Esophagus (tissue), 2 donors: ENCODE measurements around the gene PSMB9. TPM values are rescaled to one million over a fixed set of nuclear protein-coding genes. Genes with fewer than 3 reads are reported as not detected.

Source experiments
- polyA plus RNA-seq, 2 donors: library from polyadenylated mRNA; stranded (reverse); fragments of 200-250 nt; gene quantifications; one replicate each; pipeline ENCODE4 v1.2.3, GENCODE V29; 2013
- donor health status: healthy with polysubstance abuse.
- donor health status: Bipolar disorder and iron deficiency.

PSMB9 gene
- polyA plus RNA-seq, 2 donors, result 14.5 to 25.5 TPM

Other genes starting within 250 kb of the PSMB9 start
- gene HLA-DQA1, start 216.8 kb upstream of the PSMB9 start, polyA plus RNA-seq, result 10 to 100 TPM in 1 of 2 donors, 1 to 10 TPM in 1; 2.8 to 42.9 TPM
- 10 to 100 TPM; 16.5 to 53.2 TPM for gene HLA-DQB1, start 187.5 kb upstream of the PSMB9 start, polyA plus RNA-seq
- gene HLA-DQA2, start 112.8 kb upstream of the PSMB9 start, polyA plus RNA-seq, result under 1 TPM in 1 of 2 donors, not detected in 1; 0.24 TPM
- gene HLA-DQB2, start 90.7 kb upstream of the PSMB9 start, polyA plus RNA-seq, result 10 to 100 TPM in 1 of 2 donors, under 1 TPM in 1; 0.51 to 11.9 TPM
- gene HLA-DOB, start 37.2 kb upstream of the PSMB9 start, polyA plus RNA-seq, result 1 to 10 TPM in 1 of 2 donors, under 1 TPM in 1; 0.75 to 1.9 TPM
- 10 to 100 TPM; 19.3 to 40.5 TPM for gene TAP2, start 15.5 kb upstream of the PSMB9 start, polyA plus RNA-seq
- gene PSMB8, start 10.1 kb upstream of the PSMB9 start, polyA plus RNA-seq, result 10 to 100 TPM; 63.1 to 66.9 TPM
- gene TAP1, start 488 bp upstream of the PSMB9 start, polyA plus RNA-seq, result 10 to 100 TPM; 29.3 to 34.2 TPM
- 1 to 10 TPM; 2.5 to 7.3 TPM for gene HLA-DMB, start 86.8 kb downstream of the PSMB9 start, polyA plus RNA-seq
- gene HLA-DMA, start 98.9 kb downstream of the PSMB9 start, polyA plus RNA-seq, result 10 to 100 TPM; 11.3 to 14.4 TPM
- gene BRD2, start 114.4 kb downstream of the PSMB9 start, polyA plus RNA-seq, result 10 to 100 TPM; 86.9 to 97.6 TPM
- 1 to 10 TPM in 1 of 2 donors, under 1 TPM in 1; 0.49 to 1.5 TPM for gene HLA-DOA, start 155.4 kb downstream of the PSMB9 start, polyA plus RNA-seq
- 10 to 100 TPM in 1 of 2 donors, 1 to 10 TPM in 1; 7.8 to 27.2 TPM for gene HLA-DPA1, start 219.5 kb downstream of the PSMB9 start, polyA plus RNA-seq
- 10 to 100 TPM in 1 of 2 donors, 1 to 10 TPM in 1; 8.7 to 39.1 TPM for gene HLA-DPB1, start 221.8 kb downstream of the PSMB9 start, polyA plus RNA-seq